ENCODE results near the gene ADGRD1.

The ADGRD1 gene

GRCh38 chr12:131188131-131189050 lies 234.7 kb downstream of the ADGRD1 start:
- no peak for DNase-seq

- no peak for DNase-seq
Observed at GRCh38 chr12:131189781-131190180, 236.1 kb downstream of the ADGRD1 start.

GRCh38 chr12:131190965-131191364 lies 237.3 kb downstream of the ADGRD1 start:
- no peak for DNase-seq

Data from fibroblast of skin of right quadriceps (primary cell).